Measurements from ENCODE around the gene MAN2B2. TPM values are rescaled to one million over a fixed set of nuclear protein-coding genes. Genes with fewer than 3 reads are reported as not detected.

MAN2B2 gene
- total RNA-seq, 1 experiment from 2014 or later, result 27.8 TPM

DNA sequence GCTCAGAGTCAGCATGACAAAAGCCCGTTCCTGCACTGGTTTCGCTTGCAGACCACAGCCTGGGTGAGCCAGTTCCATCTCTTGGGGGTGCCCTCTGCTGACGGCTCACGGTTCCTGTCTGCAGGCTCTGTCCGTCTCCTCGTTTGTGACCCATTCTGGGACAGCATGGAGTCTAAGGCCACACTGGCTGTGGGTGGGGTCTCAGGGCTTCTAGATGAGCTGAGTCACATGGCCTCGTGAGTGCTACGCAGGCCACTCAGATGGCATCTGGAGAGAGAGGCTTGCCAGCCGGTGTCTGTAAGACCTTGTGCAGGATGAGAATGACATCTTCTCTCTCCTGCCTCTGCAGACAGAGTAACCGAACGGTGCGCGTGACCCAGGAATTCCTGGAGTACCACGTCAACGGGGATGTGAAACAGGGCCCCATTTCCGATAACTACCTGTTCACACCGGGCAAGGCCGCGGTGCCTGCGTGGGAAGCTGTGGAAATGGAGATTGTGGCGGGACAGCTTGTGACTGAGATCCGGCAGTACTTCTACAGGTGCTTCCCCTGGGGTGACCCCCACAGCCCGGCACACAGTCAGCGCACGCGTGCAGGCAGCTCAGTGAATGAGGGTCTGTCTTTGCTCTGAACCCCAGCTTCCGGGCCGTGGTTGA lies 33.9 kb downstream of the MAN2B2 start:
- ChIA-PET CTCF (no interaction called here), POLR2A (ENCODE audit: unreplicated experiment) (no interaction called here)
- H3K36me3 ChIP-seq (ENCODE audit: low read depth), result no peaks in the 10 kb centered on the region
- no peak overlapping the region for H3K4me3 ChIP-seq
- TF ChIP-seq, protein P1, sequence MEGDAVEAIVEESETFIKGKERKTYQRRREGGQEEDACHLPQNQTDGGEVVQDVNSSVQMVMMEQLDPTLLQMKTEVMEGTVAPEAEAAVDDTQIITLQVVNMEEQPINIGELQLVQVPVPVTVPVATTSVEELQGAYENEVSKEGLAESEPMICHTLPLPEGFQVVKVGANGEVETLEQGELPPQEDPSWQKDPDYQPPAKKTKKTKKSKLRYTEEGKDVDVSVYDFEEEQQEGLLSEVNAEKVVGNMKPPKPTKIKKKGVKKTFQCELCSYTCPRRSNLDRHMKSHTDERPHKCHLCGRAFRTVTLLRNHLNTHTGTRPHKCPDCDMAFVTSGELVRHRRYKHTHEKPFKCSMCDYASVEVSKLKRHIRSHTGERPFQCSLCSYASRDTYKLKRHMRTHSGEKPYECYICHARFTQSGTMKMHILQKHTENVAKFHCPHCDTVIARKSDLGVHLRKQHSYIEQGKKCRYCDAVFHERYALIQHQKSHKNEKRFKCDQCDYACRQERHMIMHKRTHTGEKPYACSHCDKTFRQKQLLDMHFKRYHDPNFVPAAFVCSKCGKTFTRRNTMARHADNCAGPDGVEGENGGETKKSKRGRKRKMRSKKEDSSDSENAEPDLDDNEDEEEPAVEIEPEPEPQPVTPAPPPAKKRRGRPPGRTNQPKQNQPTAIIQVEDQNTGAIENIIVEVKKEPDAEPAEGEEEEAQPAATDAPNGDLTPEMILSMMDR (conservative IDR thresholded peaks at IDR 0.05), result no peak
- no peaks in the 10 kb centered on the region for H4K20me1 ChIP-seq (ENCODE audit: insufficient read depth)
- H3F3A ChIP-seq (ENCODE audit: insufficient read depth, low read depth), result no peaks in the 10 kb centered on the region
- no peaks in the 10 kb centered on the region for H3K27me3 ChIP-seq (ENCODE audit: insufficient read depth, low read depth)
- no peaks in the 10 kb centered on the region for H3K79me2 ChIP-seq (ENCODE audit: low read depth)
- H3K9me3 ChIP-seq (ENCODE audit: insufficient read depth, low read depth), result no peaks in the 10 kb centered on the region
- H3K4me1 ChIP-seq (replicated peaks; ENCODE audit: insufficient read depth), result no peaks in the 10 kb centered on the region
- BruUV-seq (replicated peaks), result no TSS peak
- no peak overlapping the region for H3K4me2 ChIP-seq
- no peak overlapping the region for H2AFZ ChIP-seq
- intact Hi-C loops (cut with micrococcal nuclease; ENCODE audit: unreplicated experiment), result no loop called here
- no peak overlapping the region for H3K27ac ChIP-seq
- no peak for DNase-seq
- no peaks in the 10 kb centered on the region for H3K9me2 ChIP-seq (ENCODE audit: insufficient read depth)

DNA sequence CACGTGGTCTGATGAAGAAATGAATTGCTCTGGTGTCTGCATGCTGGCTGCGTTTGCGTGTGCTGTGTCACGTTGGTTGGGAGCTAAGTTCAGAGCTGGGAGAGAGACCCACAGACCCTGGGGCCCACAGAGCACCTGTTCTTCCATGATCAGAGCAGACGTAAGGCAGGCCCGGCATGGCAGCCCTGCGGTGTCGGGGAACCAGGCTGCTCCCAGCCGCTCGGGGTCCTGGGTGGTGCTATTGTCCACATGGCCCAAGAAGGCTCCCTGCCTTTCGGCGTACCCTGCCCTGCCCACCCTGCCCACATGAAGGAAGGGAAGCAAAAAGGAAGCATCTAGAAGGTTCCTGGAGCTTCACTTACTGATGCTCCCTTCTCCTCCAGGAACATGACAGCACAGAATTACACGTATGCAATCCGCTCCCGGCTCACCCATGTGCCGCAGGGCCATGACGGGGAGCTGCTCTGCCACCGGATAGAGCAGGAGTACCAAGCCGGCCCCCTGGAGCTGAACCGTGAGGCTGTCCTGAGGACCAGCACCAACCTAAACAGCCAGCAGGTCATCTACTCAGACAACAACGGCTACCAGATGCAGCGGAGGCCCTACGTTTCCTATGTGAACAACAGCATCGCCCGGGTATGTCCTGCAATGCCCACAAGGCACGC lies 34.6 kb downstream of the MAN2B2 start:
- Histone ChIP-seq H3K27ac (no peak overlapping the region), H3K79me2 (ENCODE audit: low read depth) (no peaks in the 10 kb centered on the region), H3K4me1 (replicated peaks; ENCODE audit: insufficient read depth) (no peaks in the 10 kb centered on the region), H4K20me1 (ENCODE audit: insufficient read depth) (no peaks in the 10 kb centered on the region), H3K27me3 (ENCODE audit: insufficient read depth, low read depth) (no peaks in the 10 kb centered on the region), H3K9me2 (ENCODE audit: insufficient read depth) (no peaks in the 10 kb centered on the region), H3K36me3 (ENCODE audit: low read depth) (no peaks in the 10 kb centered on the region), H3F3A (ENCODE audit: insufficient read depth, low read depth) (no peaks in the 10 kb centered on the region), H3K9me3 (ENCODE audit: insufficient read depth, low read depth) (no peaks in the 10 kb centered on the region), H3K4me2 (no peak overlapping the region), H2AFZ (no peak overlapping the region), H3K4me3 (no peak overlapping the region)
- intact Hi-C loops (cut with micrococcal nuclease; ENCODE audit: unreplicated experiment), result no loop called here
- POLR2A ChIA-PET (ENCODE audit: unreplicated experiment), result no interaction called here
- no TSS peak for BruUV-seq (replicated peaks)
- CTCF ChIA-PET, result interaction anchor here (0.7 kb wide), 1 partner anchor 9 kb away, joined by 8 read pairs; no protein-coding TSS in a partner anchor
- no peak for TF ChIP-seq EZH2 (IDR thresholded peaks at IDR 0.05; ENCODE audit: low read depth)
- TF ChIP-seq, protein P1 (conservative IDR thresholded peaks at IDR 0.05), result no peak
- no peak for DNase-seq

DNA sequence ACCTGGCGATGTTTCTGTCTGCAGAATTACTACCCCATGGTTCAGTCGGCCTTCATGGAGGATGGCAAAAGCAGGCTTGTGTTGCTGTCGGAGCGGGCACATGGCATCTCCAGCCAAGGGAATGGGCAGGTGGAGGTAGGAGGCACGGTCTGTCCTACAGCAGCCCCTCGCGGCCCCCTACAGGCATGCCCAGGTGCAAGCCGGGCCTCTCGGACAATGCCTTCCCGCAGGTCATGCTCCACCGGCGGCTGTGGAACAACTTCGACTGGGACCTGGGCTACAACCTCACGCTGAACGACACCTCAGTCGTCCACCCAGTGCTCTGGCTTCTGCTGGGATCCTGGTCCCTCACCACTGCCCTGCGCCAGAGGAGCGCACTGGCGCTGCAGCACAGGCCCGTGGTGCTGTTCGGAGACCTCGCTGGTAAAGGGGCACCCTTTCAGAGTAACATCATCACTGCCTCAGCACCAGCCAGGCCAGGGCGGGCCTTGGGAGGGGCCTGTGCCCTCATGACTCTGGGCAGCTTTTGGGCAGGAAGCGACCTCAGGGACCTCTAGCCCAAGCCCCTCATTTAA lies 36.0 kb downstream of the MAN2B2 start:
- Histone ChIP-seq H3F3A (ENCODE audit: insufficient read depth, low read depth) (no peaks in the 10 kb centered on the region), H3K9me2 (ENCODE audit: insufficient read depth) (no peaks in the 10 kb centered on the region), H3K9me3 (ENCODE audit: insufficient read depth, low read depth) (no peaks in the 10 kb centered on the region), H4K20me1 (ENCODE audit: insufficient read depth) (no peaks in the 10 kb centered on the region), H3K4me1 (replicated peaks; ENCODE audit: insufficient read depth) (no peaks in the 10 kb centered on the region), H2AFZ (no peak overlapping the region), H3K79me2 (ENCODE audit: low read depth) (no peaks in the 10 kb centered on the region), H3K36me3 (ENCODE audit: low read depth) (no peaks in the 10 kb centered on the region), H3K4me2 (no peak overlapping the region), H3K27me3 (ENCODE audit: insufficient read depth, low read depth) (no peaks in the 10 kb centered on the region), H3K27ac (no peak overlapping the region), H3K4me3 (no peak overlapping the region)
- TF ChIP-seq, protein P1 (conservative IDR thresholded peaks at IDR 0.05), result no peak
- TF ChIP-seq EZH2 (IDR thresholded peaks at IDR 0.05; ENCODE audit: low read depth), result no peak
- BruUV-seq (replicated peaks), result no TSS peak
- ChIA-PET CTCF (interaction anchor here (0.7 kb wide), 1 partner anchor 290 kb away, joined by 3 read pairs; no protein-coding TSS in a partner anchor), POLR2A (ENCODE audit: unreplicated experiment) (no interaction called here)
- DNase-seq, result no peak
- intact Hi-C loops (cut with micrococcal nuclease; ENCODE audit: unreplicated experiment), result no loop called here

Measured in PC-9 (cell line).